Epithelial cell of proximal tubule (primary cell): ENCODE data around the gene SORCS1. TPM values are rescaled to one million over a fixed set of nuclear protein-coding genes. Genes with fewer than 3 reads are reported as not detected.

Source experiments
- DNase-seq: peaks from one replicate; pipeline ENCODE4 v3.0.0-alpha.2; 2011; ENCODE audit warnings: low read depth
- H3K4me3 ChIP-seq: 2 replicates; pipeline ENCODE4 v1.5.1; 2011; ENCODE audit warnings: low read depth, mild to moderate bottlenecking, low read length
- CTCF ChIP-seq: conservative IDR thresholded peaks from 2 replicates; pipeline ENCODE4 v1.5.1; 2012; ENCODE audit warnings: low read depth, mild to moderate bottlenecking, low read length
- total RNA-seq: library from RNA; depleted of rRNA; stranded (reverse); fragments of >200 nt; gene quantifications from 2 replicates; pipeline ENCODE4 v1.2.3, GENCODE V29; 2015

The SORCS1 gene
- total RNA-seq, 1 donor from 2014 or later = 0.06 TPM

- no peak for DNase-seq
- TF ChIP-seq CTCF = no peak
- H3K4me3 ChIP-seq = no peak overlapping the region
These were observed 151.1 kb downstream of the SORCS1 start for GRCh38 chr10:107013258-107014006.

- H3K4me3 ChIP-seq = no peak overlapping the region
- no peak for TF ChIP-seq CTCF
- DNase-seq = no peak
These were observed 152.5 kb downstream of the SORCS1 start for GRCh38 chr10:107011992-107012391.

- no peak for DNase-seq
- peak; percentile 14 for TF ChIP-seq CTCF
- H3K4me3 ChIP-seq = no peak overlapping the region
These were observed 153.4 kb downstream of the SORCS1 start for GRCh38 chr10:107011105-107011504.

- no peak for DNase-seq
- no peak for TF ChIP-seq CTCF
- H3K4me3 ChIP-seq = no peak overlapping the region
These were observed 154.0 kb downstream of the SORCS1 start for GRCh38 chr10:107010531-107010930.

- TF ChIP-seq CTCF = no peak
These were observed 160.1 kb downstream of the SORCS1 start for GRCh38 chr10:107004362-107004761.

GRCh38 chr10:107002068-107002467 lies 162.4 kb downstream of the SORCS1 start:
- TF ChIP-seq CTCF = no peak
- no peak overlapping the region for H3K4me3 ChIP-seq
- no peak for DNase-seq

More at GRCh38 chr10:107004362-107004761, 160.1 kb downstream of the SORCS1 start:
- H3K4me3 ChIP-seq = no peak overlapping the region
- no peak for DNase-seq

GRCh38 chr10:106999118-106999707 lies 165.3 kb downstream of the SORCS1 start:
- no peak for DNase-seq
- TF ChIP-seq CTCF = no peak

More at GRCh38 chr10:106999118-106999707, 165.3 kb downstream of the SORCS1 start:
- H3K4me3 ChIP-seq = no peak overlapping the region
